Left lung (tissue), 14 donors: ENCODE data around the gene MT1F. TPM values are rescaled to one million over a fixed set of nuclear protein-coding genes. Genes with fewer than 3 reads are reported as not detected.

ENCODE experiments used
- ATAC-seq: fragments of 200-7000 bp; cut with Tn5 transposase; one replicate; pipeline ENCODE4 v1.9.1; 2020; ENCODE audit warnings: moderate library complexity
- DNase-seq, 4 donors: peaks; one replicate each; pipeline ENCODE4 v3.0.0-alpha.2; 2013 to 2020
- H3K27ac ChIP-seq, 2 donors: fragments of 200-600 bp; sonication (generic) in 1 of 2; one replicate each; pipeline versions ENCODE4 v1.5.0 to v1.8.0; 2020 to 2021
- H3K27me3 ChIP-seq, 2 donors: fragments of 200-600 bp; sonication (generic) in 1 of 2; one replicate each; pipeline versions ENCODE4 v1.5.0 to v1.8.0; 2020 to 2021
- H3K36me3 ChIP-seq, 2 donors: fragments of 200-600 bp; sonication (generic) in 1 of 2; one replicate each; pipeline versions ENCODE4 v1.5.0 to v1.8.0; 2020 to 2021
- H3K4me1 ChIP-seq, 2 donors: fragments of 200-600 bp; one replicate each; pipeline ENCODE4 v1.8.0; 2021
- H3K4me3 ChIP-seq, 2 donors: fragments of 200-600 bp; sonication (generic) in 1 of 2; one replicate each; pipeline versions ENCODE4 v1.5.0 to v1.8.0; 2020 to 2021; ENCODE audit warnings: mild to moderate bottlenecking in 1 of 2
- H3K9me3 ChIP-seq, 2 donors: fragments of 200-600 bp; sonication (generic) in 1 of 2; one replicate each; pipeline versions ENCODE4 v1.5.0 to v1.8.0; 2020 to 2021
- CTCF ChIP-seq, 2 donors: fragments of 200-600 bp; sonication (generic) in 1 of 2; IDR thresholded peaks; one replicate each; pipeline versions ENCODE4 v1.5.0 to v1.8.0; 2021; ENCODE audit warnings: antibody characterized with exemption in 2 of 2
- intact Hi-C, 2 donors: fragments of 100-400 bp; cut with DNase I; formaldehyde crosslinking; loops; one replicate each; pipeline versions ENCODE4 v1.11.2 to v1.14.2; 2022
- long read RNA-seq, 12 donors: library from polyadenylated mRNA in 2 of 12; unstranded in 2 of 12; transcript quantifications; one replicate each; pipeline ENCODE4 v2.0.0 and lab custom pipeline, GENCODE V29; 2019 to 2026
- polyA plus RNA-seq, 6 donors: library from polyadenylated mRNA; unstranded; fragments of 120-200 nt; gene quantifications; one replicate each; pipeline ENCODE4 v1.2.1, GENCODE V29; 2013; ENCODE audit not compliant: insufficient read length in 6 of 6
- total RNA-seq, 2 donors: library from RNA; stranded (reverse); fragmentation: NEBNext Ultra II Directional; extraction: Animal tissue kit (Norgen Biotek cat#: 25700); gene quantifications; one replicate each; pipeline ENCODE4 v1.2.1, GENCODE V29; 2021
- donor health status: DM: no; HTN: yes; CAD: no.
- donor health status: DM: no; HTN: no; CAD: no.

MT1F gene
- total RNA-seq (10 to 100 TPM in 1 of 2 donors, 1 to 10 TPM in 1; 8.8 to 14.8 TPM), polyA plus RNA-seq (1 to 10 TPM; 4.2 to 9.6 (median 6.7) TPM)
- long read RNA-seq, donor 1, transcript MT1F-201 (3 exons, 690 nt) = major isoform, 19 of 24 reads
- long read RNA-seq, donor 1, transcript MT1F-202 (1 exons, 1,573 nt) = minor isoform, 5 of 24 reads
- long read RNA-seq, donor 1, partial matches to known transcripts = 0 of 24 reads
- long read RNA-seq, donor 1, other reads (novel, unspliced or antisense) = 0 of 24 reads
- long read RNA-seq, donor 2, transcript MT1F-201 (3 exons, 690 nt) = major isoform, 10 of 13 reads
- long read RNA-seq, donor 2, partial matches to known transcripts = 0 of 13 reads
- long read RNA-seq, donor 2, other reads (novel, unspliced or antisense) = 0 of 13 reads
- long read RNA-seq, donor 3, transcript MT1F-201 (3 exons, 690 nt) = major isoform, 11 of 16 reads
- long read RNA-seq, donor 3, transcript MT1F-202 (1 exons, 1,573 nt) = minor isoform, 5 of 16 reads
- long read RNA-seq, donor 3, partial matches to known transcripts = 0 of 16 reads
- long read RNA-seq, donor 3, other reads (novel, unspliced or antisense) = 0 of 16 reads
- long read RNA-seq, donor 4, transcript MT1F-201 (3 exons, 690 nt) = major isoform, 13 of 15 reads
- long read RNA-seq, donor 4, partial matches to known transcripts = 0 of 15 reads
- long read RNA-seq, donor 4, other reads (novel, unspliced or antisense) = 2 of 15 reads
- long read RNA-seq, donor 5, transcript MT1F-201 (3 exons, 690 nt) = major isoform, 9 of 11 reads
- long read RNA-seq, donor 5, partial matches to known transcripts = 0 of 11 reads
- long read RNA-seq, donor 5, other reads (novel, unspliced or antisense) = 0 of 11 reads
- long read RNA-seq, donor 6, transcript MT1F-201 (3 exons, 690 nt) = major isoform, 6 of 10 reads
- long read RNA-seq, donor 6, partial matches to known transcripts = 0 of 10 reads
- long read RNA-seq, donor 6, other reads (novel, unspliced or antisense) = 0 of 10 reads
- long read RNA-seq, donor 7, partial matches to known transcripts = 0 of 4 reads
- long read RNA-seq, donor 7, other reads (novel, unspliced or antisense) = 0 of 4 reads
- long read RNA-seq, donor 8, partial matches to known transcripts = 0 of 4 reads
- long read RNA-seq, donor 8, other reads (novel, unspliced or antisense) = 0 of 4 reads
- long read RNA-seq, donor 9 = 0 reads
- long read RNA-seq, donor 10, transcript MT1F-201 (3 exons, 690 nt) = major isoform, 16 of 18 reads
- long read RNA-seq, donor 10, partial matches to known transcripts = 0 of 18 reads
- long read RNA-seq, donor 10, other reads (novel, unspliced or antisense) = 2 of 18 reads
- long read RNA-seq, donor 11 = 0 reads
- long read RNA-seq, donor 12, partial matches to known transcripts = 0 of 4 reads
- long read RNA-seq, donor 12, other reads (novel, unspliced or antisense) = 0 of 4 reads

GRCh38 chr16:56657555-56658326 is at the start of gene MT1F:
Gene MT1F, plus strand, starts transcription at chr16:56657959. Its CDS starts 100 bp downstream, at chr16:56658059.
- intact Hi-C loops = no loop called here
- Histone ChIP-seq H3K9me3 (no peaks in the 10 kb centered on the region), H3K4me1 (peaks cover 0 to 15% of the 10 kb centered on the region in 2 donors), H3K27ac (peak within 1 kb of the TSS in 1 of 2 donors; percentile 60), H3K27me3 (peaks cover 3 to 21% of the 10 kb centered on the region in 2 donors), H3K36me3 (no peaks in the 10 kb centered on the region), H3K4me3 (peak within 1 kb of the TSS; percentile 55 to 63)
- ATAC-seq (peak; percentile 98), DNase-seq (peak in 3 of 4 donors; percentile 69 to 94 (median 90))
- no peak for TF ChIP-seq CTCF (IDR thresholded peaks at IDR 0.05)

- Histone ChIP-seq H3K9me3 (no peaks in the 10 kb centered on the region), H3K27me3 (no peaks in the 10 kb centered on the region), H3K4me3 (peak within 1 kb of the TSS; percentile 46 to 77), H3K27ac (peak within 1 kb of the TSS; percentile 87 to 93), H3K4me1 (peaks cover 30 to 58% of the 10 kb centered on the region in 2 donors), H3K36me3 (no peaks in the 10 kb centered on the region)
- DNase-seq = peak; percentile 85 to 99 (median 96)
- intact Hi-C loops = no loop called here
- no peak for TF ChIP-seq CTCF (IDR thresholded peaks at IDR 0.05)
- peak; percentile 91 for ATAC-seq
Measured at GRCh38 chr16:56608043-56608875, 49.5 kb upstream of the MT1F start, which contains the start of gene MT2A. Gene MT2A, plus strand, starts transcription at chr16:56608584. Its CDS starts 72 bp downstream, at chr16:56608656.

- H3K4me1 ChIP-seq = peaks cover 30 to 58% of the 10 kb centered on the region in 2 donors
- peak overlapping the region; percentile 87 to 93 for H3K27ac ChIP-seq
- intact Hi-C loops = no loop called here
Measured at GRCh38 chr16:56608876-56609462, 48.8 kb upstream of the MT1F start.

More at GRCh38 chr16:56608876-56609462, 48.8 kb upstream of the MT1F start:
- DNase-seq (no peak), ATAC-seq (peak; percentile 1)
- H3K36me3 ChIP-seq = no peaks in the 10 kb centered on the region
- H3K4me3 ChIP-seq = peak overlapping the region; percentile 46 to 77
- no peaks in the 10 kb centered on the region for H3K27me3 ChIP-seq
- no peak for TF ChIP-seq CTCF (IDR thresholded peaks at IDR 0.05)
- H3K9me3 ChIP-seq = no peaks in the 10 kb centered on the region
